OCI-LY3 (cell line): ENCODE measurements around the gene MEF2A.

Experiments
- H2AFZ ChIP-seq: fragments of 200-600, 300-600 bp; shearing (Covaris generic); 2 replicates; pipeline ENCODE4 v1.6.0; 2014; ENCODE audit warnings: antibody characterized with exemption, low read depth, low read length
- H3K27ac ChIP-seq: fragments of 200-600, 300-600 bp; sonication (generic); 2 replicates; pipeline ENCODE4 v1.5.1; 2014; ENCODE audit warnings: mild to moderate bottlenecking, low read length, moderate library complexity, mixed read lengths
- H3K27me3 ChIP-seq: fragments of 200-600, 300-600 bp; sonication (generic); 2 replicates; pipeline ENCODE4 v1.6.1; 2014; ENCODE audit warnings: low read depth, low read length, mixed read lengths
- H3K36me3 ChIP-seq: fragments of 200-600, 300-600 bp; sonication (generic); replicated peaks from 2 replicates; pipeline ENCODE3; 2014; ENCODE audit warnings: low read depth, low read length, mixed read lengths
- H3K4me1 ChIP-seq: fragments of 300-600, 200-600 bp; sonication (generic); 2 replicates; pipeline ENCODE4 v1.6.1; 2014; ENCODE audit warnings: low read length, mixed read lengths
- H3K4me2 ChIP-seq: fragments of 200-600, 300-600 bp; sonication (generic); 2 replicates; pipeline ENCODE4 v1.6.1; 2014; ENCODE audit warnings: low read length, mixed read lengths
- H3K4me3 ChIP-seq: fragments of 300-600, 200-600 bp; sonication (generic); 2 replicates; pipeline ENCODE4 v1.5.1; 2014; ENCODE audit warnings: antibody characterized with exemption, mild to moderate bottlenecking, low read length, moderate library complexity
- H3K79me2 ChIP-seq: fragments of 300-600, 200-600 bp; shearing (Covaris generic); 2 replicates; pipeline ENCODE4 v1.6.1; 2014; ENCODE audit warnings: mild to moderate bottlenecking, low read length, mixed read lengths
- H3K9ac ChIP-seq: fragments of 300-600, 200-600 bp; shearing (Covaris generic); 2 replicates; pipeline ENCODE4 v1.6.0; 2014; ENCODE audit warnings: mild to moderate bottlenecking, low read length, moderate library complexity
- H3K9me3 ChIP-seq: fragments of 200-600, 300-600 bp; shearing (Covaris generic); 2 replicates; pipeline ENCODE4 v1.6.1; 2014; ENCODE audit warnings: low read length, mixed read lengths; ENCODE audit not compliant: insufficient read depth
- H4K20me1 ChIP-seq: fragments of 200-600, 300-600 bp; sonication (generic); 2 replicates; pipeline ENCODE4 v1.6.1; 2016; ENCODE audit warnings: low read length, mixed read lengths; ENCODE audit not compliant: insufficient read depth
- EZH2phosphoT487 ChIP-seq: fragments of 200-600 bp; shearing (Covaris generic); IDR thresholded peaks from 2 replicates; pipeline ENCODE4 v1.6.1; 2018; ENCODE audit warnings: antibody characterized with exemption, mixed run types, low read depth
- TF ChIP-seq, protein P1 (sequence below): fragments of 200-600, 300-600 bp; sonication (generic); IDR thresholded peaks from 2 replicates; pipeline ENCODE4 v1.5.1; 2014; ENCODE audit warnings: antibody characterized with exemption, low read length, low read depth

MEF2A gene

DNA sequence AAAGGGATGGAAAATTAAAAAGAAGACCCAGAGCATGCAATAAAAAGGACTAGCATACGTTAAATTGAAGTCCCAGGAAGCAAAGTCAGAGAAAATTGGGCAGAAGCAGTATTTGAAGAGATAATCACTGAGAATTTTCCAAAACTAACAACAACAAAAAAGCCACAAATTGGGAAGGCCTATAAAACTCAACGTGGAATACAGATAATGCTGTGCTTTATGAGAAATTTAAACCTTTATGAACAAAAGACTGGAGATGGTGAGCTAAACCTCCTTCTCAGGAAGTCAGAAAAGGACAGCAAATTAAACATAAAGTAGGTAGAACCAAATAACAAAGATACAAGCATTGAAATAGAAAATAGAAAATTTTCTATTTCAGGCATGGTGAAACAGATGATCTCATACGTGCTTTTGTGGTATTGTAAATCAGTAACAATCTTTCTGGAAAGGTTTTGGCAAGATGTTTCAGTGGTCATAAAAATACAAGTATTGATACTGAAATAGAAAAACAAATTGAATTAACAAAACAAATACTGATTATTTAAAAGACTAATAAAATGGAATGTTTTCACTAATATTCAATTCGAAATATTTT is 111.9 kb downstream of the MEF2A start:
- no peak overlapping the region for H3K4me3 ChIP-seq
- peaks cover 40% of the 10 kb centered on the region for H3K36me3 ChIP-seq
- no peak overlapping the region for H3K4me2 ChIP-seq
- H3K79me2 ChIP-seq, result no peaks in the 10 kb centered on the region
- TF ChIP-seq, protein P1, sequence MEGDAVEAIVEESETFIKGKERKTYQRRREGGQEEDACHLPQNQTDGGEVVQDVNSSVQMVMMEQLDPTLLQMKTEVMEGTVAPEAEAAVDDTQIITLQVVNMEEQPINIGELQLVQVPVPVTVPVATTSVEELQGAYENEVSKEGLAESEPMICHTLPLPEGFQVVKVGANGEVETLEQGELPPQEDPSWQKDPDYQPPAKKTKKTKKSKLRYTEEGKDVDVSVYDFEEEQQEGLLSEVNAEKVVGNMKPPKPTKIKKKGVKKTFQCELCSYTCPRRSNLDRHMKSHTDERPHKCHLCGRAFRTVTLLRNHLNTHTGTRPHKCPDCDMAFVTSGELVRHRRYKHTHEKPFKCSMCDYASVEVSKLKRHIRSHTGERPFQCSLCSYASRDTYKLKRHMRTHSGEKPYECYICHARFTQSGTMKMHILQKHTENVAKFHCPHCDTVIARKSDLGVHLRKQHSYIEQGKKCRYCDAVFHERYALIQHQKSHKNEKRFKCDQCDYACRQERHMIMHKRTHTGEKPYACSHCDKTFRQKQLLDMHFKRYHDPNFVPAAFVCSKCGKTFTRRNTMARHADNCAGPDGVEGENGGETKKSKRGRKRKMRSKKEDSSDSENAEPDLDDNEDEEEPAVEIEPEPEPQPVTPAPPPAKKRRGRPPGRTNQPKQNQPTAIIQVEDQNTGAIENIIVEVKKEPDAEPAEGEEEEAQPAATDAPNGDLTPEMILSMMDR, result no peak
- TF ChIP-seq EZH2phosphoT487, result no peak
- H3K9ac ChIP-seq, result no peak overlapping the region
- no peak overlapping the region for H3K27ac ChIP-seq
- no peaks in the 10 kb centered on the region for H3K9me3 ChIP-seq
- no peaks in the 10 kb centered on the region for H3K4me1 ChIP-seq
- H4K20me1 ChIP-seq, result no peaks in the 10 kb centered on the region
- H3K27me3 ChIP-seq, result no peaks in the 10 kb centered on the region
- H2AFZ ChIP-seq, result no peak overlapping the region

GRCh38 chr15:99680276-99680675 is 114.5 kb downstream of the MEF2A start:
- TF ChIP-seq EZH2phosphoT487, result no peak
- TF ChIP-seq, protein P1, result no peak
- peaks cover 30% of the 10 kb centered on the region for H3K36me3 ChIP-seq
- H3K27me3 ChIP-seq, result no peaks in the 10 kb centered on the region
- H3K4me1 ChIP-seq, result no peaks in the 10 kb centered on the region
- no peak overlapping the region for H3K4me3 ChIP-seq
- no peak overlapping the region for H3K9ac ChIP-seq
- no peaks in the 10 kb centered on the region for H4K20me1 ChIP-seq
- H3K9me3 ChIP-seq, result no peaks in the 10 kb centered on the region
- H3K79me2 ChIP-seq, result no peaks in the 10 kb centered on the region
- H2AFZ ChIP-seq, result no peak overlapping the region
- H3K27ac ChIP-seq, result no peak overlapping the region
- H3K4me2 ChIP-seq, result no peak overlapping the region

DNA sequence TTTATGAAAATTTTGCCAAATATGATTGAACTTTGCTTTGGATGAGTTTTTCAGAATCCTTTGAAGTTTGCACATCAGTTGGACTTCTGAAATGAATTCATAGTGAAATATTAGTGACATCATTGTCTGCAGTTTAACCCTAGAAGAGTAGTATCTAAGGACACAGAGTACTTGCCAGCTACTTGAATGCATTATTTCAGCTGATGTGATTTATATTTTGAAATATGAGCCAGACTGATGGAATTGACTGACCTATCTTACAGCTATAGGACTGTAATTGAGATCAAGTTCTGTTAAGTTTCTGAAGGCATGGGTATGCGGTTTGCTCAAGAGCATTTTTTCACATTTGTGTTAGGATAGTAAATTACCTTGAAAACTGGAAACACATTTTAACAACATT is 116.2 kb downstream of the MEF2A start:
- Histone ChIP-seq H3K4me1 (no peaks in the 10 kb centered on the region), H3K9ac (no peak overlapping the region), H3K79me2 (no peaks in the 10 kb centered on the region), H3K36me3 (peaks cover 32% of the 10 kb centered on the region), H3K4me3 (no peak overlapping the region), H3K9me3 (peaks cover 9% of the 10 kb centered on the region), H3K27me3 (no peaks in the 10 kb centered on the region), H3K27ac (no peak overlapping the region), H4K20me1 (no peaks in the 10 kb centered on the region), H2AFZ (no peak overlapping the region), H3K4me2 (no peak overlapping the region)
- TF ChIP-seq, protein P1, result no peak
- no peak for TF ChIP-seq EZH2phosphoT487

GRCh38 chr15:99682455-99682854 is 116.7 kb downstream of the MEF2A start:
- peaks cover 9% of the 10 kb centered on the region for H3K9me3 ChIP-seq
- H3K27ac ChIP-seq, result no peak overlapping the region
- H4K20me1 ChIP-seq, result no peaks in the 10 kb centered on the region
- H3K9ac ChIP-seq, result no peak overlapping the region
- no peaks in the 10 kb centered on the region for H3K4me1 ChIP-seq
- H3K4me3 ChIP-seq, result no peak overlapping the region
- H3K4me2 ChIP-seq, result no peak overlapping the region
- H3K36me3 ChIP-seq, result peaks cover 31% of the 10 kb centered on the region
- H2AFZ ChIP-seq, result no peak overlapping the region
- H3K27me3 ChIP-seq, result no peaks in the 10 kb centered on the region
- TF ChIP-seq, protein P1, result no peak
- no peak for TF ChIP-seq EZH2phosphoT487
- H3K79me2 ChIP-seq, result no peaks in the 10 kb centered on the region
